ENCODE results near the gene CASKIN1.

DNA sequence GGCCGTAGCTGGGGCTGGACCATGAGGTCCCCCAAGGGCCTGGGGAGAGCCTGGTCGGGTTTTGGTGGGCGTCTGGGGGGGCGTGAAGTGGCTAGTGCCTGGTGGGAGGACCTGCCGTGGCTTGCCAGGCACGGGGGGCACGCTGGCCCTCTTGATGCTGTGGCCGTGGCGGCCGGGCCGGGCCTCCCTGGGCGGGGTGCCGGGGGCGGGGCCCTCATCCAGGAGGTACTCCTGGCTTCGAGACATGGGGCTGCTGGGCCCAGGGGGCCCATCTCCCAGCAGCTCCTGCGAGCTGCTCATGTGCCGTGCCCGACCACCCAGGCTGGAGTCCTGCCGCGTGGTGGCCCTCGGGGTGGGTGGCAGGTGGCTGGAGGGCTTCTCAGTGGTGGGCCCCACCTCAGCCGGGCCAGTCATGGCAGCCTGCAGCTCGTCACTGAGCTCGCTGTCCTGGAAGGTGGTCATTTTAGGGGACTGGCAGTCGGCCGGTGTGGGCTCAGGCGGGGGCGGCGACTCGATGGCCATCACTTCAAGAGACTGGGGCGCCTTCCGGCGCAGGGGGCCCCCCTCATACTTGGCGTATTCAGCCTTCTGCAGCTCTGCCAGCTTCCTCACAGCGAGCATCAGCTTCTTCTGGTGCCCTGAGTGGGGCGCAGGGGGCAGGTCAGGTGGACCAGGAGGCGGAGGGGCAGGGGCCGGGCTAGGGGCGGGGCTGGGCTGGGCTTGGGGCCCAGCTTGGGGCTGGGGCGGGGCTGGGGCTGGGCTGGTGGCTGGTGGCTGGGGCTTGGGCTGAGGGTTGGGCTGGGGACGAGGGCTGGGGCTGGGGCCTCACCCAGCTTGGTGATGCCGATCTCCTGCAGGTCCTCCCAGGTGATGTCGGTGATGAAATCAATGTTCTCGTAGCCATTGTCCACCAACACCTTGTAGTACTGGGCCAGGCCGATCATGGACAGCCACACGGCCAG is 15.2 kb downstream of the CASKIN1 start:
- TF ChIP-seq, protein P1, sequence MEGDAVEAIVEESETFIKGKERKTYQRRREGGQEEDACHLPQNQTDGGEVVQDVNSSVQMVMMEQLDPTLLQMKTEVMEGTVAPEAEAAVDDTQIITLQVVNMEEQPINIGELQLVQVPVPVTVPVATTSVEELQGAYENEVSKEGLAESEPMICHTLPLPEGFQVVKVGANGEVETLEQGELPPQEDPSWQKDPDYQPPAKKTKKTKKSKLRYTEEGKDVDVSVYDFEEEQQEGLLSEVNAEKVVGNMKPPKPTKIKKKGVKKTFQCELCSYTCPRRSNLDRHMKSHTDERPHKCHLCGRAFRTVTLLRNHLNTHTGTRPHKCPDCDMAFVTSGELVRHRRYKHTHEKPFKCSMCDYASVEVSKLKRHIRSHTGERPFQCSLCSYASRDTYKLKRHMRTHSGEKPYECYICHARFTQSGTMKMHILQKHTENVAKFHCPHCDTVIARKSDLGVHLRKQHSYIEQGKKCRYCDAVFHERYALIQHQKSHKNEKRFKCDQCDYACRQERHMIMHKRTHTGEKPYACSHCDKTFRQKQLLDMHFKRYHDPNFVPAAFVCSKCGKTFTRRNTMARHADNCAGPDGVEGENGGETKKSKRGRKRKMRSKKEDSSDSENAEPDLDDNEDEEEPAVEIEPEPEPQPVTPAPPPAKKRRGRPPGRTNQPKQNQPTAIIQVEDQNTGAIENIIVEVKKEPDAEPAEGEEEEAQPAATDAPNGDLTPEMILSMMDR (IDR thresholded peaks at IDR 0.05 in 8 of 11, conservative IDR thresholded peaks at IDR 0.05 in 3 of 11), result no peak
- TF ChIP-seq POLR2AphosphoS5 (IDR thresholded peaks at IDR 0.05), result no peak

Measured in spleen (tissue), 7 donors.